HUES6 (cell line): ENCODE data around the gene DYNLL2.
"Not testable (repeated sequence)": the region's sequence is repeated elsewhere in the genome, so short reads cannot be mapped to it uniquely, and the experiment has no call there.

Experiments used
- H3K27ac ChIP-seq: 2 replicates; pipeline ENCODE4 v1.7.0; 2013; ENCODE audit warnings: low read depth, mild to moderate bottlenecking, low read length, inconsistent platforms
- H3K27me3 ChIP-seq: 2 replicates; pipeline ENCODE4 v1.6.1; 2013; ENCODE audit warnings: low read length; ENCODE audit not compliant: control insufficient read depth, insufficient read depth
- H3K36me3 ChIP-seq: 2 replicates; pipeline ENCODE4 v1.6.1; 2013; ENCODE audit warnings: low read length; ENCODE audit not compliant: control insufficient read depth, insufficient read depth
- H3K4me1 ChIP-seq: 2 replicates; pipeline ENCODE4 v1.6.1; 2013; ENCODE audit warnings: low read length; ENCODE audit not compliant: control insufficient read depth, insufficient read depth
- H3K4me3 ChIP-seq: 2 replicates; pipeline ENCODE4 v1.5.1; 2013; ENCODE audit warnings: low read depth, low read length
- H3K9ac ChIP-seq: one replicate; pipeline ENCODE4 v1.6.1; 2013; ENCODE audit warnings: mild to moderate bottlenecking, low read length
- H3K9me3 ChIP-seq: 2 replicates; pipeline ENCODE4 v1.6.1; 2013; ENCODE audit warnings: low read depth, low read length; ENCODE audit not compliant: control insufficient read depth, insufficient read depth

Gene DYNLL2

GRCh38 chr17:58082870-58083490, at the start of gene DYNLL2:
DYNLL2 (plus strand) TSS chr17:58083419; CDS start chr17:58087091, 3,672 bp downstream.
- Histone ChIP-seq H3K9ac (peak within 1 kb of the TSS; percentile 96), H3K36me3 (peaks cover 31% of the 10 kb centered on the region), H3K9me3 (no peaks in the 10 kb centered on the region), H3K27ac (peak within 1 kb of the TSS; percentile 81; the same call in 1 of the 2 replicates), H3K4me1 (peaks cover 27% of the 10 kb centered on the region), H3K27me3 (peaks cover 3% of the 10 kb centered on the region; the same call in 1 of the 2 replicates), H3K4me3 (peak within 1 kb of the TSS; percentile 92)

GRCh38 chr17:58039975-58040374, 43.2 kb upstream of the DYNLL2 start:
- H3K9ac ChIP-seq: no peak overlapping the region
- no peaks in the 10 kb centered on the region for H3K36me3 ChIP-seq
- H3K9me3 ChIP-seq: no peaks in the 10 kb centered on the region
- H3K4me3 ChIP-seq: no peak overlapping the region
- no peaks in the 10 kb centered on the region for H3K4me1 ChIP-seq
- no peak overlapping the region for H3K27ac ChIP-seq
- H3K27me3 ChIP-seq: no peaks in the 10 kb centered on the region

GRCh38 chr17:58040386-58040785, 42.8 kb upstream of the DYNLL2 start:
- Histone ChIP-seq H3K4me1 (no peaks in the 10 kb centered on the region), H3K9ac (no peak overlapping the region), H3K9me3 (no peaks in the 10 kb centered on the region), H3K27me3 (no peaks in the 10 kb centered on the region), H3K4me3 (no peak overlapping the region), H3K27ac (no peak overlapping the region), H3K36me3 (no peaks in the 10 kb centered on the region)

- no peak overlapping the region for H3K9ac ChIP-seq
- H3K27ac ChIP-seq: no peak overlapping the region
- no peaks in the 10 kb centered on the region for H3K36me3 ChIP-seq
- no peaks in the 10 kb centered on the region for H3K9me3 ChIP-seq
- H3K4me3 ChIP-seq: no peak overlapping the region
- no peaks in the 10 kb centered on the region for H3K27me3 ChIP-seq
- H3K4me1 ChIP-seq: no peaks in the 10 kb centered on the region
Measured at GRCh38 chr17:58041161-58041560, 42.1 kb upstream of the DYNLL2 start.

GRCh38 chr17:58043221-58044181, 39.7 kb upstream of the DYNLL2 start:
- Histone ChIP-seq H3K9ac (no peak overlapping the region), H3K27ac (no peak overlapping the region), H3K4me1 (peaks cover 10% of the 10 kb centered on the region; the same call in 1 of the 2 replicates), H3K36me3 (no peaks in the 10 kb centered on the region), H3K9me3 (no peaks in the 10 kb centered on the region), H3K27me3 (no peaks in the 10 kb centered on the region), H3K4me3 (no peak overlapping the region)

GRCh38 chr17:58044256-58044655, 39.0 kb upstream of the DYNLL2 start:
- H3K36me3 ChIP-seq, H3K9me3 ChIP-seq, H3K9ac ChIP-seq, H3K27ac ChIP-seq, H3K4me3 ChIP-seq, H3K27me3 ChIP-seq: not testable (repeated sequence)
- peaks cover 10% of the 10 kb centered on the region; the same call in 1 of the 2 replicates for H3K4me1 ChIP-seq

GRCh38 chr17:58046239-58047094, 36.8 kb upstream of the DYNLL2 start:
- H3K27me3 ChIP-seq: no peaks in the 10 kb centered on the region
- H3K9me3 ChIP-seq: no peaks in the 10 kb centered on the region
- H3K4me1 ChIP-seq: peaks cover 10% of the 10 kb centered on the region; the same call in 1 of the 2 replicates
- H3K9ac ChIP-seq: no peak overlapping the region
- no peak overlapping the region for H3K27ac ChIP-seq
- H3K4me3 ChIP-seq: peak overlapping the region; percentile 4; the same call in 1 of the 2 replicates
- H3K36me3 ChIP-seq: no peaks in the 10 kb centered on the region

- no peak overlapping the region for H3K4me3 ChIP-seq
- no peak overlapping the region for H3K27ac ChIP-seq
- H3K9ac ChIP-seq: no peak overlapping the region
- no peaks in the 10 kb centered on the region for H3K36me3 ChIP-seq
- peaks cover 10% of the 10 kb centered on the region; the same call in 1 of the 2 replicates for H3K4me1 ChIP-seq
- no peaks in the 10 kb centered on the region for H3K9me3 ChIP-seq
- H3K27me3 ChIP-seq: no peaks in the 10 kb centered on the region
Measured at GRCh38 chr17:58047376-58048150, 35.7 kb upstream of the DYNLL2 start.

GRCh38 chr17:58049533-58049932, 33.7 kb upstream of the DYNLL2 start:
- Histone ChIP-seq H3K4me3 (no peak overlapping the region), H3K9me3 (no peaks in the 10 kb centered on the region), H3K4me1 (peaks cover 10% of the 10 kb centered on the region; the same call in 1 of the 2 replicates), H3K27me3 (no peaks in the 10 kb centered on the region), H3K9ac (no peak overlapping the region), H3K36me3 (no peaks in the 10 kb centered on the region), H3K27ac (no peak overlapping the region)

- no peak overlapping the region for H3K27ac ChIP-seq
- peaks cover 10% of the 10 kb centered on the region; the same call in 1 of the 2 replicates for H3K4me1 ChIP-seq
- H3K27me3 ChIP-seq: no peaks in the 10 kb centered on the region
- no peak overlapping the region for H3K9ac ChIP-seq
- no peaks in the 10 kb centered on the region for H3K36me3 ChIP-seq
- H3K9me3 ChIP-seq: no peaks in the 10 kb centered on the region
- no peak overlapping the region for H3K4me3 ChIP-seq
Measured at GRCh38 chr17:58050966-58051365, 32.3 kb upstream of the DYNLL2 start.
